Activated CD4-positive, alpha-beta T cell treated with anti-CD3 and anti-CD28 coated beads, Interleukin-2, amount 10 ng/mL, durations not matched to agents 24 days and 14 days (primary cell): Measurements from ENCODE around the gene SHBG. TPM values are rescaled to one million over a fixed set of nuclear protein-coding genes. Genes with fewer than 3 reads are reported as not detected.

Experiments used
- DNase-seq: peaks from one replicate; pipeline ENCODE4 v3.0.0; 2022
- H3K27ac Mint-ChIP-seq: one replicate; pipeline ENCODE4 v1.8.0; 2022; ENCODE audit warnings: mild to moderate bottlenecking, mixed read lengths
- H3K27me3 Mint-ChIP-seq: one replicate; pipeline ENCODE4 v1.8.0; 2022; ENCODE audit warnings: mixed read lengths
- H3K36me3 Mint-ChIP-seq: one replicate; pipeline ENCODE4 v1.8.0; 2022; ENCODE audit warnings: low read depth, mild to moderate bottlenecking, mixed read lengths
- H3K4me1 Mint-ChIP-seq: one replicate; pipeline ENCODE4 v1.8.0; 2021; ENCODE audit warnings: mixed read lengths
- H3K4me3 Mint-ChIP-seq: one replicate; pipeline ENCODE4 v1.8.0; 2022; ENCODE audit warnings: mild to moderate bottlenecking, moderate library complexity, mixed read lengths
- H3K9me3 Mint-ChIP-seq: one replicate; pipeline ENCODE4 v1.8.0; 2021; ENCODE audit warnings: mixed read lengths
- intact Hi-C: fragments of 100-400 bp; cut with micrococcal nuclease; formaldehyde crosslinking; loops from one replicate; pipeline ENCODE4 v1.15.1; 2023
- total RNA-seq: library from RNA; stranded (reverse); gene quantifications from 2 replicates; pipeline ENCODE4 v1.2.3, GENCODE V29; 2022

Gene SHBG
- total RNA-seq, 1 donor from 2014 or later: not detected

- Mint-ChIP-seq H3K9me3 (peaks cover 7% of the 10 kb centered on the region), H3K27ac (no peak overlapping the region), H3K27me3 (no peaks in the 10 kb centered on the region), H3K4me1 (peaks cover 6% of the 10 kb centered on the region), H3K36me3 (peaks cover 57% of the 10 kb centered on the region), H3K4me3 (no peak overlapping the region)
- DNase-seq: no peak
- intact Hi-C loops: no loop called here
Measured at GRCh38 chr17:7674934-7675333, 45.0 kb downstream of the SHBG start.

- H3K27ac Mint-ChIP-seq: no peak overlapping the region
- DNase-seq: no peak
- H3K4me3 Mint-ChIP-seq: no peak overlapping the region
- H3K27me3 Mint-ChIP-seq: no peaks in the 10 kb centered on the region
- peaks cover 51% of the 10 kb centered on the region for H3K36me3 Mint-ChIP-seq
- intact Hi-C loops: no loop called here
- peaks cover 7% of the 10 kb centered on the region for H3K9me3 Mint-ChIP-seq
- H3K4me1 Mint-ChIP-seq: peaks cover 6% of the 10 kb centered on the region
Measured at GRCh38 chr17:7676533-7676932, 46.6 kb downstream of the SHBG start.

GRCh38 chr17:7677388-7678067 lies 47.6 kb downstream of the SHBG start:
- intact Hi-C loops: no loop called here
- no peaks in the 10 kb centered on the region for H3K27me3 Mint-ChIP-seq
- no peak overlapping the region for H3K27ac Mint-ChIP-seq
- no peak overlapping the region for H3K4me3 Mint-ChIP-seq
- H3K9me3 Mint-ChIP-seq: peaks cover 7% of the 10 kb centered on the region
- H3K36me3 Mint-ChIP-seq: peaks cover 49% of the 10 kb centered on the region
- peaks cover 7% of the 10 kb centered on the region for H3K4me1 Mint-ChIP-seq
- DNase-seq: no peak

Other genes with a start within 250 kb of the SHBG start
- gene TNK1, start 249.0 kb upstream of the SHBG start, total RNA-seq: 5.3 and 5.5 TPM in 2 replicates
- gene PLSCR3, start 235.6 kb upstream of the SHBG start, total RNA-seq: 75.5 and 79.8 TPM in 2 replicates
- 47.4 and 59.3 TPM in 2 replicates for gene TMEM256, start 226.0 kb upstream of the SHBG start, total RNA-seq
- 2.9 and 3.0 TPM in 2 replicates for gene NLGN2, start 222.3 kb upstream of the SHBG start, total RNA-seq
- not detected in 2 replicates for gene SPEM1, start 209.8 kb upstream of the SHBG start, total RNA-seq
- not detected in 2 replicates for gene SPEM2, start 204.5 kb upstream of the SHBG start, total RNA-seq
- not detected in 2 replicates for gene SPEM3, start 201.3 kb upstream of the SHBG start, total RNA-seq
- gene TMEM102, start 194.7 kb upstream of the SHBG start, total RNA-seq: 12.8 and 12.9 TPM in 2 replicates
- 9.4 and 9.5 TPM in 2 replicates for gene FGF11, start 190.6 kb upstream of the SHBG start, total RNA-seq
- gene CHRNB1, start 185.1 kb upstream of the SHBG start, total RNA-seq: 6.1 and 7.2 TPM in 2 replicates
- gene ZBTB4, start 150.5 kb upstream of the SHBG start, total RNA-seq: 16.0 and 16.1 TPM in 2 replicates
- not detected in 2 replicates for gene SLC35G6, start 148.7 kb upstream of the SHBG start, total RNA-seq
- 226 and 230 TPM in 2 replicates for gene POLR2A, start 145.8 kb upstream of the SHBG start, total RNA-seq
- gene TNFSF12, start 81.1 kb upstream of the SHBG start, total RNA-seq: 21.5 and 21.8 TPM in 2 replicates
- 2.4 and 3.5 TPM in 2 replicates for gene TNFSF13, start 71.4 kb upstream of the SHBG start, total RNA-seq
- 89.7 and 93.0 TPM in 2 replicates for gene SENP3, start 68.2 kb upstream of the SHBG start, total RNA-seq
- gene CD68, start 50.5 kb upstream of the SHBG start, total RNA-seq: 3.2 and 3.5 TPM in 2 replicates
- 92.5 and 104 TPM in 2 replicates for gene MPDU1, start 46.3 kb upstream of the SHBG start, total RNA-seq
- 0.43 TPM in 1 of 2 replicates, not detected in the other for gene SOX15, start 40.0 kb upstream of the SHBG start, total RNA-seq
- gene FXR2, start 15.2 kb upstream of the SHBG start, total RNA-seq: 62.6 and 64.4 TPM in 2 replicates
- gene SAT2, start 2.3 kb upstream of the SHBG start, total RNA-seq: 16.5 and 17.7 TPM in 2 replicates
- gene ATP1B2, start 20.8 kb downstream of the SHBG start, total RNA-seq: 0.14 and 0.37 TPM in 2 replicates
- 177 and 178 TPM in 2 replicates for gene TP53, start 57.4 kb downstream of the SHBG start, total RNA-seq
- gene WRAP53, start 58.3 kb downstream of the SHBG start, total RNA-seq: 33.8 and 35.0 TPM in 2 replicates
- 0.05 TPM in 1 of 2 replicates, not detected in the other for gene EFNB3, start 75.1 kb downstream of the SHBG start, total RNA-seq
- gene DNAH2, start 87.6 kb downstream of the SHBG start, total RNA-seq: not detected in 2 replicates
- gene KDM6B, start 204.1 kb downstream of the SHBG start, total RNA-seq: 121 and 128 TPM in 2 replicates
- 6.1 and 7.1 TPM in 2 replicates for gene TMEM88, start 224.9 kb downstream of the SHBG start, total RNA-seq
- gene NAA38, start 227.4 kb downstream of the SHBG start, total RNA-seq: 45.2 and 47.5 TPM in 2 replicates
- gene CYB5D1, start 227.9 kb downstream of the SHBG start, total RNA-seq: 12.7 and 14.0 TPM in 2 replicates